DMS53 treated with DMSO at 0.1 percent for 48 hours (cell line): ENCODE measurements around the gene LRRC46.

ENCODE experiments used
- DNase-seq: peaks from one replicate; lab custom pipeline; 2025; ENCODE audit not compliant: unreplicated experiment; lab: John Stamatoyannopoulos, UW

Gene LRRC46

GRCh38 chr17:47850692-47851573, 19.5 kb downstream of the LRRC46 start, which contains the start of gene SP6:
Gene SP6 (minus strand): TSS chr17:47851163. CDS start chr17:47848429, 2,734 bp downstream.
- DNase-seq = peak; percentile 89

GRCh38 chr17:47851764-47852112, 20.3 kb downstream of the LRRC46 start:
- DNase-seq = no peak

- no peak for DNase-seq
These were observed 20.9 kb downstream of the LRRC46 start for GRCh38 chr17:47852113-47852949.

- DNase-seq = no peak
These were observed 22.1 kb downstream of the LRRC46 start for GRCh38 chr17:47853616-47854015.

- no peak for DNase-seq
These were observed 24.3 kb downstream of the LRRC46 start for GRCh38 chr17:47855737-47856136.

- no peak for DNase-seq
These were observed 25.4 kb downstream of the LRRC46 start for GRCh38 chr17:47856830-47857229.

GRCh38 chr17:47857551-47858455, 26.3 kb downstream of the LRRC46 start:
- DNase-seq = no peak

- no peak for DNase-seq
These were observed 28.9 kb downstream of the LRRC46 start for GRCh38 chr17:47860386-47860785.

GRCh38 chr17:47862621-47863440, 31.4 kb downstream of the LRRC46 start:
- DNase-seq = no peak

GRCh38 chr17:47864791-47865216, 33.3 kb downstream of the LRRC46 start:
- no peak for DNase-seq

- no peak for DNase-seq
These were observed 35.5 kb downstream of the LRRC46 start for GRCh38 chr17:47866941-47867340.

- no peak for DNase-seq
These were observed 36.5 kb downstream of the LRRC46 start for GRCh38 chr17:47867813-47868533.

GRCh38 chr17:47869114-47869513, 37.6 kb downstream of the LRRC46 start:
- DNase-seq = no peak

GRCh38 chr17:47870056-47870455, 38.6 kb downstream of the LRRC46 start:
- no peak for DNase-seq

GRCh38 chr17:47871048-47871447, 39.6 kb downstream of the LRRC46 start:
- DNase-seq = no peak

GRCh38 chr17:47872019-47872650, 40.7 kb downstream of the LRRC46 start:
- DNase-seq = no peak

- no peak for DNase-seq
These were observed 41.2 kb downstream of the LRRC46 start for GRCh38 chr17:47872651-47873161.

GRCh38 chr17:47873200-47874090, 42.0 kb downstream of the LRRC46 start:
- DNase-seq = no peak
